HCT116 (cell line): ENCODE results near the gene TMEFF2. TPM values are rescaled to one million over a fixed set of nuclear protein-coding genes. Genes with fewer than 3 reads are reported as not detected.

Experiments used
- ATAC-seq: fragments of 200-7000 bp; cut with Tn5 transposase; 2 replicates; pipeline ENCODE4 v1.9.1; 2020; ENCODE audit warnings: mild to moderate bottlenecking, moderate library complexity
- BruUV-seq: library from RNA; stranded (reverse); fragments of 400-500 nt; replicated peaks from 2 replicates; lab custom pipeline; 2021; lab: Mats Ljungman, UMichigan
- CTCF ChIA-PET: fragments of 300-600 bp; sonication (Branson Sonifier 250); formaldehyde crosslinking; loops from one replicate; lab custom pipeline; 2021; ENCODE audit warnings: antibody characterized with exemption; lab: Charles Lee
- POLR2A ChIA-PET: fragments of 300-600, 350-600 bp; sonication (Branson Sonifier 250); formaldehyde crosslinking; loops from one replicate; lab custom pipeline; 2021; ENCODE audit warnings: antibody characterized with exemption; lab: Charles Lee
- RAD21 ChIA-PET, 2 experiments: fragments of 300-600 bp; sonication (Branson Sonifier 250); formaldehyde crosslinking; loops; one replicate each; lab custom pipeline; 2023; ENCODE audit warnings: low total read pairs in 2 of 2; ENCODE audit not compliant: uncharacterized antibody in 2 of 2, unreplicated experiment in 2 of 2, low non-redundant PET in 1 of 2; lab: Charles Lee
- DNase-seq: peaks from one replicate; pipeline ENCODE4 v3.0.0-alpha.2; 2010; ENCODE audit warnings: low read depth, low spot score
- H2AFZ ChIP-seq: fragments of 200-600 bp; shearing (Covaris generic), sonication (generic); 2 replicates; pipeline ENCODE4 v1.6.1; 2017; ENCODE audit warnings: low read depth, mixed run types, mixed read lengths, antibody characterized with exemption, low read length; ENCODE audit not compliant: poor library complexity, severe bottlenecking
- H3K27ac ChIP-seq: 2 replicates; pipeline ENCODE4 v1.5.1; 2012; ENCODE audit warnings: low read depth, low read length
- H3K27me3 ChIP-seq: fragments of 200-600 bp; sonication (generic); 2 replicates; pipeline ENCODE4 v1.6.1; 2016; ENCODE audit warnings: mixed run types, low read length, mixed read lengths; ENCODE audit not compliant: insufficient read depth
- H3K36me3 ChIP-seq, 2 experiments: fragments of 200-500 bp in 1 of 2; fragments of 200-600 bp in 1 of 2; sonication (Bioruptor generic) in 1 of 2; sonication (generic) in 1 of 2; 2 replicates each; pipeline versions ENCODE4 v1.5.1 to v1.6.1; 2014 to 2016; ENCODE audit warnings: low read length in 2 of 2, inconsistent platforms in 1 of 2, mixed read lengths in 1 of 2, mixed run types in 1 of 2; ENCODE audit not compliant: insufficient read depth in 2 of 2, control insufficient read depth in 1 of 2
- H3K4me1 ChIP-seq, 2 experiments: fragments of 200-600 bp in 1 of 2; sonication (generic) in 1 of 2; 2 replicates each; pipeline versions ENCODE4 v1.5.1 to v1.6.1; 2012 to 2017; ENCODE audit warnings: low read length in 2 of 2, inconsistent platforms in 1 of 2, mild to moderate bottlenecking in 1 of 2, mixed read lengths in 1 of 2, mixed run types in 1 of 2, moderate library complexity in 1 of 2; ENCODE audit not compliant: insufficient read depth in 2 of 2, control insufficient read depth in 1 of 2
- H3K4me2 ChIP-seq: fragments of 200-600 bp; sonication (generic); 2 replicates; pipeline ENCODE4 v1.6.1; 2017; ENCODE audit warnings: mixed run types, low read length, mixed read lengths
- H3K4me3 ChIP-seq, 2 experiments: fragments of 200-600 bp in 1 of 2; sonication (generic) in 1 of 2; replicated peaks in 1 of 2; 2 replicates each; pipeline ENCODE4 v1.5.1; 2011 to 2016; ENCODE audit warnings: low read length in 2 of 2, control low read depth in 1 of 2, low read depth in 1 of 2, mild to moderate bottlenecking in 1 of 2, mixed read lengths in 1 of 2, mixed run types in 1 of 2
- H3K79me2 ChIP-seq: fragments of 200-600 bp; sonication (generic); 2 replicates; pipeline ENCODE4 v1.6.1; 2017; ENCODE audit warnings: mild to moderate bottlenecking, mixed run types, low read length, moderate library complexity, mixed read lengths; ENCODE audit not compliant: insufficient read depth
- H3K9ac ChIP-seq: fragments of 200-600 bp; sonication (generic); 2 replicates; pipeline ENCODE4 v1.6.1; 2016; ENCODE audit warnings: low read length, mixed read lengths
- H3K9me2 ChIP-seq: fragments of 200-600 bp; sonication (generic), shearing (Covaris generic); 2 replicates; pipeline ENCODE4 v1.6.1; 2017; ENCODE audit warnings: mixed run types, mild to moderate bottlenecking, moderate library complexity; ENCODE audit not compliant: insufficient read depth
- H3K9me3 ChIP-seq, 2 experiments: fragments of 200-500 bp in 1 of 2; fragments of 200-600 bp in 1 of 2; sonication (Bioruptor generic) in 1 of 2; sonication (generic) in 1 of 2; 2 replicates each; pipeline ENCODE4 v1.6.1; 2014 to 2017; ENCODE audit warnings: low read length in 2 of 2, mixed read lengths in 2 of 2, inconsistent platforms in 1 of 2, low read depth in 1 of 2, mild to moderate bottlenecking in 1 of 2, mixed run types in 1 of 2, moderate library complexity in 1 of 2; ENCODE audit not compliant: control insufficient read depth in 1 of 2, insufficient read depth in 1 of 2
- H4K20me1 ChIP-seq: fragments of 200-600 bp; sonication (generic), shearing (Covaris generic); 2 replicates; pipeline ENCODE4 v1.6.1; 2017; ENCODE audit warnings: mixed run types, mild to moderate bottlenecking, moderate library complexity; ENCODE audit not compliant: insufficient read depth
- ATF3 ChIP-seq: IDR thresholded peaks from 2 replicates; pipeline ENCODE4 v1.6.1; 2012
- EZH2 ChIP-seq: fragments of 200-600 bp; sonication (generic); IDR thresholded peaks from 2 replicates; pipeline ENCODE4 v1.6.1; 2017; ENCODE audit warnings: antibody characterized with exemption, mixed run types
- FOSL1 ChIP-seq: IDR thresholded peaks from 2 replicates; pipeline ENCODE4 v1.6.1; 2012; ENCODE audit warnings: low read depth
- POLR2A ChIP-seq: IDR thresholded peaks from 2 replicates; pipeline ENCODE4 v1.7.0; 2011; ENCODE audit warnings: borderline replicate concordance; ENCODE audit not compliant: insufficient read depth, insufficient read length; ENCODE audit errors: extremely low read depth
- RAD21 ChIP-seq: IDR thresholded peaks from 2 replicates; pipeline ENCODE4 v1.6.1; 2012; ENCODE audit warnings: low read depth, mild to moderate bottlenecking
- REST ChIP-seq: IDR thresholded peaks from 2 replicates; pipeline ENCODE4 v1.6.1; 2012; ENCODE audit warnings: low read depth
- SP1 ChIP-seq: IDR thresholded peaks from 2 replicates; pipeline ENCODE4 v1.6.1; 2012; ENCODE audit warnings: low read depth
- intact Hi-C: fragments of 100-400 bp; cut with micrococcal nuclease; formaldehyde crosslinking; loops from 2 replicates; pipeline ENCODE4 v1.10.0; 2022
- total RNA-seq: library from RNA; stranded (reverse); gene quantifications from one replicate; pipeline ENCODE4 v1.2.1, GENCODE V29; 2021; ENCODE audit not compliant: unreplicated experiment

TMEFF2 gene
- total RNA-seq, 1 experiment from 2014 or later, result not detected

GRCh38 chr2:191920502-191920901 is 274.2 kb downstream of the TMEFF2 start:
- no peaks in the 10 kb centered on the region for H3K79me2 ChIP-seq
- POLR2A ChIA-PET, result no interaction called here
- CTCF ChIA-PET, result no interaction called here
- H3K4me2 ChIP-seq, result no peak overlapping the region
- no peak overlapping the region for H3K9ac ChIP-seq
- no peaks in the 10 kb centered on the region for H3K9me3 ChIP-seq
- RAD21 ChIA-PET, result no interaction called here
- no peaks in the 10 kb centered on the region for H3K27me3 ChIP-seq
- no TSS peak for BruUV-seq
- ATAC-seq (no peak), DNase-seq (no peak)
- no peak overlapping the region for H3K4me3 ChIP-seq
- H3K9me2 ChIP-seq, result no peaks in the 10 kb centered on the region
- no peak overlapping the region for H3K27ac ChIP-seq
- no peaks in the 10 kb centered on the region for H3K36me3 ChIP-seq
- intact Hi-C loops, result no loop called here
- peaks cover 0 to 3% of the 10 kb centered on the region in 2 experiments; a peak in 1 of 4 replicates for H3K4me1 ChIP-seq
- H2AFZ ChIP-seq, result no peak overlapping the region
- no peaks in the 10 kb centered on the region for H4K20me1 ChIP-seq
- TF ChIP-seq SP1 (no peak), FOSL1 (no peak), ATF3 (no peak)

GRCh38 chr2:191917967-191918651 is 276.6 kb downstream of the TMEFF2 start:
- Histone ChIP-seq H3K27ac (no peak overlapping the region), H4K20me1 (no peaks in the 10 kb centered on the region), H3K36me3 (no peaks in the 10 kb centered on the region), H3K79me2 (no peaks in the 10 kb centered on the region), H2AFZ (no peak overlapping the region), H3K9ac (no peak overlapping the region), H3K4me3 (no peak overlapping the region), H3K9me2 (no peaks in the 10 kb centered on the region), H3K9me3 (no peaks in the 10 kb centered on the region), H3K27me3 (no peaks in the 10 kb centered on the region), H3K4me1 (peaks cover 0 to 3% of the 10 kb centered on the region in 2 experiments; a peak in 1 of 4 replicates), H3K4me2 (no peak overlapping the region)
- CTCF ChIA-PET, result interaction anchor here (1.1 kb wide), 1 partner anchor 47 kb away, joined by 4 read pairs; no protein-coding TSS in a partner anchor
- DNase-seq, result no peak
- no TSS peak for BruUV-seq
- intact Hi-C loops, result no loop called here
- no peak for TF ChIP-seq POLR2A
- no peak for TF ChIP-seq REST
- TF ChIP-seq RAD21, result no peak
- TF ChIP-seq EZH2, result no peak
- POLR2A ChIA-PET, result no interaction called here
- RAD21 ChIA-PET, result no interaction called here
- ATAC-seq, result no peak
